Activated CD8-positive, alpha-beta memory T cell treated with anti-CD3 and anti-CD28 coated beads, Interleukin-2, amount 50 U/mL, for 24 hours (primary cell): ENCODE data around the gene KCTD4.

Experiments
- DNase-seq: peaks from one replicate; pipeline ENCODE4 v3.0.0-alpha.2; 2020; ENCODE audit errors: extremely low read depth

The KCTD4 gene

GRCh38 chr13:45178349-45179162 lies 22.3 kb downstream of the KCTD4 start:
- DNase-seq: no peak

- DNase-seq: no peak
Measured at GRCh38 chr13:45174478-45174877, 26.4 kb downstream of the KCTD4 start.

- no peak for DNase-seq
Measured at GRCh38 chr13:45168555-45168930, 32.3 kb downstream of the KCTD4 start.

- no peak for DNase-seq
Measured at GRCh38 chr13:45167611-45168554, 33.0 kb downstream of the KCTD4 start.

GRCh38 chr13:45166858-45167257 lies 34.0 kb downstream of the KCTD4 start:
- no peak for DNase-seq

GRCh38 chr13:45162821-45163220 lies 38.0 kb downstream of the KCTD4 start:
- no peak for DNase-seq

- no peak for DNase-seq
Measured at GRCh38 chr13:45162194-45162593, 38.7 kb downstream of the KCTD4 start.

GRCh38 chr13:45156565-45157361 lies 44.1 kb downstream of the KCTD4 start:
- no peak for DNase-seq

- DNase-seq: no peak
Measured at GRCh38 chr13:45149964-45150363, 50.9 kb downstream of the KCTD4 start.

GRCh38 chr13:45143346-45143751 lies 57.5 kb downstream of the KCTD4 start:
- no peak for DNase-seq
